HepG2 (cell line): ENCODE measurements around the gene MISP3. TPM values are rescaled to one million over a fixed set of nuclear protein-coding genes. Genes with fewer than 3 reads are reported as not detected.

Source experiments
- FOXP1 ChIP-seq, 2 experiments: fragments of 450-650 bp in 1 of 2; IDR thresholded peaks; 2 replicates each; pipeline ENCODE4 v1.6.1; 2017 to 2018; ENCODE audit warnings: antibody characterized with exemption in 1 of 2
- NPAS2 ChIP-seq: sonication (generic); formaldehyde crosslinking; IDR thresholded peaks from 2 replicates; pipeline ENCODE4 v1.8.0; 2022; ENCODE audit warnings: mild to moderate bottlenecking, missing genetic modification reagents, borderline replicate concordance
- SMAD3 ChIP-seq: sonication (generic); formaldehyde crosslinking; IDR thresholded peaks from 2 replicates; pipeline ENCODE4 v1.4.0; 2020; ENCODE audit warnings: missing genetic modification reagents
- ZBTB21 ChIP-seq: sonication (generic); formaldehyde crosslinking; IDR thresholded peaks from 2 replicates; pipeline ENCODE4 v1.4.0; 2020; ENCODE audit warnings: missing genetic modification reagents
- ZNF510 ChIP-seq: sonication (generic); formaldehyde crosslinking; IDR thresholded peaks from 2 replicates; pipeline ENCODE4 v1.4.0; 2020; ENCODE audit warnings: low read depth, mild to moderate bottlenecking, missing genetic modification reagents
- ZNF562 ChIP-seq: sonication (generic); formaldehyde crosslinking; IDR thresholded peaks from 2 replicates; pipeline ENCODE4 v1.8.0; 2022; ENCODE audit warnings: missing genetic modification reagents, borderline replicate concordance
- ZNF567 ChIP-seq: sonication (generic); formaldehyde crosslinking; IDR thresholded peaks from 2 replicates; pipeline ENCODE4 v1.8.1; 2023; ENCODE audit warnings: mild to moderate bottlenecking, missing genetic modification reagents, borderline replicate concordance
- ZNF607 ChIP-seq: sonication (generic); formaldehyde crosslinking; IDR thresholded peaks from 2 replicates; pipeline ENCODE4 v1.5.1; 2020; ENCODE audit warnings: missing genetic modification reagents, mild to moderate bottlenecking, borderline replicate concordance
- ZNF670 ChIP-seq: sonication (generic); formaldehyde crosslinking; IDR thresholded peaks from 2 replicates; pipeline ENCODE4 v1.8.0; 2022; ENCODE audit warnings: mild to moderate bottlenecking, missing genetic modification reagents, borderline replicate concordance
- ZSCAN30 ChIP-seq: sonication (generic); formaldehyde crosslinking; IDR thresholded peaks from 2 replicates; pipeline ENCODE4 v1.5.0; 2020; ENCODE audit warnings: mild to moderate bottlenecking, missing genetic modification reagents
- polyA plus RNA-seq, 8 experiments: library from polyadenylated mRNA; depleted of rRNA in 3 of 8; stranded (reverse) in 7 of 8; unstranded in 1 of 8; fragments of >200 nt; fragmentation: Illumina TruSeq in 4 of 8; extraction: Trizol in 4 of 8; gene quantifications; 2 replicates each; pipeline versions ENCODE4 v1.2.1 to v1.2.3, GENCODE V29; 2011 to 2016; ENCODE audit warnings: low read depth in 4 of 8, missing spikeins in 1 of 8, mixed read lengths in 1 of 8; ENCODE audit not compliant: insufficient read depth in 1 of 8
- total RNA-seq, 5 experiments: library from RNA; depleted of rRNA; stranded (reverse); fragments of >200 nt; fragmentation: Illumina TruSeq; extraction: Trizol; gene quantifications; 2 replicates each; pipeline ENCODE4 v1.2.3, GENCODE V29; 2016; ENCODE audit warnings: low read depth in 1 of 5
- TF ChIP-seq, protein P1 (sequence below): sonication (generic); formaldehyde crosslinking; conservative IDR thresholded peaks from 2 replicates; pipeline ENCODE4 v1.8.0; 2022; ENCODE audit warnings: mild to moderate bottlenecking, moderate library complexity, missing genetic modification reagents
- TF ChIP-seq, protein P2 (sequence below): sonication (generic); formaldehyde crosslinking; IDR thresholded peaks from 2 replicates; pipeline ENCODE4 v1.4.0; 2020; ENCODE audit warnings: missing genetic modification reagents
- TF ChIP-seq, protein P3 (sequence below): sonication (generic); formaldehyde crosslinking; IDR thresholded peaks from 2 replicates; pipeline ENCODE4 v1.5.0; 2020; ENCODE audit warnings: mild to moderate bottlenecking, missing genetic modification reagents, moderate library complexity
- TF ChIP-seq, protein P4 (sequence below): sonication (generic); formaldehyde crosslinking; IDR thresholded peaks from 2 replicates; pipeline ENCODE4 v1.4.0; 2020; ENCODE audit warnings: low read depth, mild to moderate bottlenecking, missing genetic modification reagents
- TF ChIP-seq, protein P5 (sequence below): sonication (generic); formaldehyde crosslinking; IDR thresholded peaks from 2 replicates; pipeline ENCODE4 v1.4.0; 2020; ENCODE audit warnings: missing genetic modification reagents
- TF ChIP-seq, protein P6 (sequence below): IDR thresholded peaks from 2 replicates; pipeline ENCODE4 v1.6.1; 2016; ENCODE audit warnings: low read depth, borderline replicate concordance
- TF ChIP-seq, protein P7 (sequence below): sonication (generic); formaldehyde crosslinking; IDR thresholded peaks from 2 replicates; pipeline ENCODE4 v1.5.0; 2020; ENCODE audit warnings: mild to moderate bottlenecking, missing genetic modification reagents

The MISP3 gene
- total and polyA plus RNA-seq, 2 of the 13 experiments (the other 11 are each of a cell fraction or from before 2014, with no cell fraction given), result 2.5 to 5.4 TPM

DNA sequence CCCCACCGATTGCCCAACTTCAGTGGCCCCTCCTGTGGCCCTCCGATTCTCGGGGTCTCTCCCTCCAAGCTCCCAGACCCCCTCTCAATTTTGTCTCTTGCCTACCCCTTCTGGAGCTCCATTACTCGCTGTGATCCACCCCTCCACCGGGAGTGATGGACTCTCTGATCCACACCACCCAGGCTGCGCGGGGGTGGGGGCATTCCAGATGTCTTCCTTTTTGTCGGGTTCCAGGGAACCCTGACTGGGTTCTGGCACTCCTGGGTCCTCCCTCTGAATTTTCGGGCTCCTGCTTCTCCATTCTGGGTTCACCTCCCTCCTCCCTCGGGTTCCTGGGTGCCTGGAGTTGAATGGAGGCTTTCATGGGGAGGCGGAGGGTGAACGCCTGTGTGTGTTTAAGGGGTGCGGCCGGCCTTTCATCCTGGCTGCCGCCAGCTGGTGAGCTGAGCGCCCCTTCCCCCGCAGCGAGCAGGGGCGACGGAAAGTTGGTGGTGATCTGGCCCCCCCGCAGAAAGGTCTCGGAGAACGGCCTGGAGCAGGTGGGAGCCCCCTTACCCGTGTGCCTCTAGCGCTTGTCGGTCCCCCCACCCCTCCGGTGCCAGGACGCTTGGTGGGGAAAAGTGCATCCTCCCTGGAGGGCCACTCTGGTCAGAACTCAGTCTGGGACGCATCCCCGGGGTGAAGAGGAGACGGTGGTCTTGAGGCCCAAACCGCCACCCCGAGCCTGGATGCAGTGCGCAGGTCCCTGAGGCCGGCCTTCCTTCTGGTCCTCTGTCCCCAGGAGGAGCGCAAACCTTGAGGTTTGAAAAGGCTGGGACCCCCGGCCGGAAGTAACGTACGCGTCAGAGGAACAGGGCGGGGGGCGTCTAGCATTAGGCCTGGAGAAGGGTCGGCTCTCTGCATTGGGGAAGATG is 1.6 kb downstream of the MISP3 start (continued):
- TF ChIP-seq, protein P1, sequence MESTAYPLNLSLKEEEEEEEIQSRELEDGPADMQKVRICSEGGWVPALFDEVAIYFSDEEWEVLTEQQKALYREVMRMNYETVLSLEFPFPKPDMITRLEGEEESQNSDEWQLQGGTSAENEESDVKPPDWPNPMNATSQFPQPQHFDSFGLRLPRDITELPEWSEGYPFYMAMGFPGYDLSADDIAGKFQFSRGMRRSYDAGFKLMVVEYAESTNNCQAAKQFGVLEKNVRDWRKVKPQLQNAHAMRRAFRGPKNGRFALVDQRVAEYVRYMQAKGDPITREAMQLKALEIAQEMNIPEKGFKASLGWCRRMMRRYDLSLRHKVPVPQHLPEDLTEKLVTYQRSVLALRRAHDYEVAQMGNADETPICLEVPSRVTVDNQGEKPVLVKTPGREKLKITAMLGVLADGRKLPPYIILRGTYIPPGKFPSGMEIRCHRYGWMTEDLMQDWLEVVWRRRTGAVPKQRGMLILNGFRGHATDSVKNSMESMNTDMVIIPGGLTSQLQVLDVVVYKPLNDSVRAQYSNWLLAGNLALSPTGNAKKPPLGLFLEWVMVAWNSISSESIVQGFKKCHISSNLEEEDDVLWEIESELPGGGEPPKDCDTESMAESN, result 0 out of 2 replicates have a peak, but pooled peaks have one; percentile 8
- TF ChIP-seq ZNF510 (no peak), ZNF567 (CRISPR knock-in tag) (no peak), FOXP1 (IDR thresholded peaks at IDR 0.05) (no peak), FOXP1 (CRISPR knock-in tag; IDR thresholded peaks at IDR 0.05) (no peak), SMAD3 (no peak), ZNF670 (CRISPR knock-in tag) (0 out of 2 replicates have a peak, but pooled peaks have one; percentile 58), NPAS2 (CRISPR knock-in tag) (no peak), ZBTB21 (CRISPR knock-in tag) (no peak), ZSCAN30 (CRISPR knock-in tag) (no peak), ZNF607 (CRISPR knock-in tag) (0 out of 2 replicates have a peak, but pooled peaks have one; percentile 15), ZNF562 (CRISPR knock-in tag) (no peak)
- TF ChIP-seq, protein P2, sequence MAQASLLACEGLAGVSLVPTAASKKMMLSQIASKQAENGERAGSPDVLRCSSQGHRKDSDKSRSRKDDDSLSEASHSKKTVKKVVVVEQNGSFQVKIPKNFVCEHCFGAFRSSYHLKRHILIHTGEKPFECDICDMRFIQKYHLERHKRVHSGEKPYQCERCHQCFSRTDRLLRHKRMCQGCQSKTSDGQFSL, result no peak
- TF ChIP-seq, protein P3, sequence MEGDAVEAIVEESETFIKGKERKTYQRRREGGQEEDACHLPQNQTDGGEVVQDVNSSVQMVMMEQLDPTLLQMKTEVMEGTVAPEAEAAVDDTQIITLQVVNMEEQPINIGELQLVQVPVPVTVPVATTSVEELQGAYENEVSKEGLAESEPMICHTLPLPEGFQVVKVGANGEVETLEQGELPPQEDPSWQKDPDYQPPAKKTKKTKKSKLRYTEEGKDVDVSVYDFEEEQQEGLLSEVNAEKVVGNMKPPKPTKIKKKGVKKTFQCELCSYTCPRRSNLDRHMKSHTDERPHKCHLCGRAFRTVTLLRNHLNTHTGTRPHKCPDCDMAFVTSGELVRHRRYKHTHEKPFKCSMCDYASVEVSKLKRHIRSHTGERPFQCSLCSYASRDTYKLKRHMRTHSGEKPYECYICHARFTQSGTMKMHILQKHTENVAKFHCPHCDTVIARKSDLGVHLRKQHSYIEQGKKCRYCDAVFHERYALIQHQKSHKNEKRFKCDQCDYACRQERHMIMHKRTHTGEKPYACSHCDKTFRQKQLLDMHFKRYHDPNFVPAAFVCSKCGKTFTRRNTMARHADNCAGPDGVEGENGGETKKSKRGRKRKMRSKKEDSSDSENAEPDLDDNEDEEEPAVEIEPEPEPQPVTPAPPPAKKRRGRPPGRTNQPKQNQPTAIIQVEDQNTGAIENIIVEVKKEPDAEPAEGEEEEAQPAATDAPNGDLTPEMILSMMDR (CRISPR knock-in tag), result 0 out of 2 replicates have a peak, but pooled peaks have one; percentile 4
- TF ChIP-seq, protein P4, sequence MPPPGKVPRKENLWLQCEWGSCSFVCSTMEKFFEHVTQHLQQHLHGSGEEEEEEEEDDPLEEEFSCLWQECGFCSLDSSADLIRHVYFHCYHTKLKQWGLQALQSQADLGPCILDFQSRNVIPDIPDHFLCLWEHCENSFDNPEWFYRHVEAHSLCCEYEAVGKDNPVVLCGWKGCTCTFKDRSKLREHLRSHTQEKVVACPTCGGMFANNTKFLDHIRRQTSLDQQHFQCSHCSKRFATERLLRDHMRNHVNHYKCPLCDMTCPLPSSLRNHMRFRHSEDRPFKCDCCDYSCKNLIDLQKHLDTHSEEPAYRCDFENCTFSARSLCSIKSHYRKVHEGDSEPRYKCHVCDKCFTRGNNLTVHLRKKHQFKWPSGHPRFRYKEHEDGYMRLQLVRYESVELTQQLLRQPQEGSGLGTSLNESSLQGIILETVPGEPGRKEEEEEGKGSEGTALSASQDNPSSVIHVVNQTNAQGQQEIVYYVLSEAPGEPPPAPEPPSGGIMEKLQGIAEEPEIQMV, result no peak
- TF ChIP-seq, protein P5, sequence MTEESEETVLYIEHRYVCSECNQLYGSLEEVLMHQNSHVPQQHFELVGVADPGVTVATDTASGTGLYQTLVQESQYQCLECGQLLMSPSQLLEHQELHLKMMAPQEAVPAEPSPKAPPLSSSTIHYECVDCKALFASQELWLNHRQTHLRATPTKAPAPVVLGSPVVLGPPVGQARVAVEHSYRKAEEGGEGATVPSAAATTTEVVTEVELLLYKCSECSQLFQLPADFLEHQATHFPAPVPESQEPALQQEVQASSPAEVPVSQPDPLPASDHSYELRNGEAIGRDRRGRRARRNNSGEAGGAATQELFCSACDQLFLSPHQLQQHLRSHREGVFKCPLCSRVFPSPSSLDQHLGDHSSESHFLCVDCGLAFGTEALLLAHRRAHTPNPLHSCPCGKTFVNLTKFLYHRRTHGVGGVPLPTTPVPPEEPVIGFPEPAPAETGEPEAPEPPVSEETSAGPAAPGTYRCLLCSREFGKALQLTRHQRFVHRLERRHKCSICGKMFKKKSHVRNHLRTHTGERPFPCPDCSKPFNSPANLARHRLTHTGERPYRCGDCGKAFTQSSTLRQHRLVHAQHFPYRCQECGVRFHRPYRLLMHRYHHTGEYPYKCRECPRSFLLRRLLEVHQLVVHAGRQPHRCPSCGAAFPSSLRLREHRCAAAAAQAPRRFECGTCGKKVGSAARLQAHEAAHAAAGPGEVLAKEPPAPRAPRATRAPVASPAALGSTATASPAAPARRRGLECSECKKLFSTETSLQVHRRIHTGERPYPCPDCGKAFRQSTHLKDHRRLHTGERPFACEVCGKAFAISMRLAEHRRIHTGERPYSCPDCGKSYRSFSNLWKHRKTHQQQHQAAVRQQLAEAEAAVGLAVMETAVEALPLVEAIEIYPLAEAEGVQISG (CRISPR knock-in tag), result no peak
- TF ChIP-seq, protein P6, sequence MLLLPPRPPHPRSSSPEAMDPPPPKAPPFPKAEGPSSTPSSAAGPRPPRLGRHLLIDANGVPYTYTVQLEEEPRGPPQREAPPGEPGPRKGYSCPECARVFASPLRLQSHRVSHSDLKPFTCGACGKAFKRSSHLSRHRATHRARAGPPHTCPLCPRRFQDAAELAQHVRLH (CRISPR knock-in tag), result no peak
- TF ChIP-seq, protein P7, sequence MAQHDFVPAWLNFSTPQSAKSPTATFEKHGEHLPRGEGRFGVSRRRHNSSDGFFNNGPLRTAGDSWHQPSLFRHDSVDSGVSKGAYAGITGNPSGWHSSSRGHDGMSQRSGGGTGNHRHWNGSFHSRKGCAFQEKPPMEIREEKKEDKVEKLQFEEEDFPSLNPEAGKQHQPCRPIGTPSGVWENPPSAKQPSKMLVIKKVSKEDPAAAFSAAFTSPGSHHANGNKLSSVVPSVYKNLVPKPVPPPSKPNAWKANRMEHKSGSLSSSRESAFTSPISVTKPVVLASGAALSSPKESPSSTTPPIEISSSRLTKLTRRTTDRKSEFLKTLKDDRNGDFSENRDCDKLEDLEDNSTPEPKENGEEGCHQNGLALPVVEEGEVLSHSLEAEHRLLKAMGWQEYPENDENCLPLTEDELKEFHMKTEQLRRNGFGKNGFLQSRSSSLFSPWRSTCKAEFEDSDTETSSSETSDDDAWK (CRISPR knock-in tag), result no peak
